SHP77 treated with DMSO at 0.1 percent for 48 hours (cell line): ENCODE results near the gene CS.

Source experiments
- DNase-seq: peaks from one replicate; lab custom pipeline; 2025; lab: John Stamatoyannopoulos, UW

The CS gene

DNA sequence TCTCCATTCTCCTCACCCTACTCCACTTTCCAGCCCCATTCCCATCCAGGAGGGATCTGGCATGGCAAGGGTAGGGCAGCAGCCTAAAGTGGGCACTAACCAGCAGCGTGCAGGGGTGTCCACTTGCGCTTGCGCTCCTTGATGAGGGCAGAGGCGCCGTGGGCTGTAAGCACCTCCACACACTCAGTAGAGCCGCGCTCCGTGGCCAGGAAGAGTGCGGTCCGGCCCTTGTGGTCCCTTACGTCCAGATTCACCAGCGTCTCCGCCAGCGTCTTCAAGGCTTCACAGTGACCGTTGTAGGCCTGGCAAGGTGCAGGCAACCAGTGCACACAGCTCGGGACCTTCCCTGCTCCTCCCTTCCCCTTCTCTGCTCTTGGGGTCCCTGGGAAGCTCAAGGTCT lies 52.2 kb downstream of the CS start:
- DNase-seq, result no peak

DNA sequence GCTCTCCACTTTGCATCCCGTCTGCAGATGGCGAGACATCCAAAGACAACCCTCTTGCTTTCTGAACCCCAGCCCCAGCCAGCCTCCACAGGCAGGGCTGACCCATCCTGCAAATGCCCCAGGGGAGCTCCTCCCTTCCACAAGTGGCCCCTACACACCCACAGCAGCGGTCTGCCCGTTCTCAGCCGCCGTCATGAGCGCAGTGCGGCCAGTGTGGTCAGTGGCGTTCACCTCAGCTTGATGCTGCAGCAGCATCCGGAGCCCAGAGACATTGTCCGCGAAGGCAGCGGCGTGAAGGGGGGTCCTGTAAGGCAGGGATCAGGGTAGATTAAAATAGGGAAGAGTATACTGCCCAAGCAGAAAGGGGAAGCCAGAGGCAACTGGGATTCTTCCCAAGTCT lies 55.6 kb downstream of the CS start:
- no peak for DNase-seq

- no peak for DNase-seq
Observed at GRCh38 chr12:56243731-56244181, 56.4 kb downstream of the CS start.

GRCh38 chr12:56242986-56243385 lies 57.1 kb downstream of the CS start:
- DNase-seq, result no peak

DNA sequence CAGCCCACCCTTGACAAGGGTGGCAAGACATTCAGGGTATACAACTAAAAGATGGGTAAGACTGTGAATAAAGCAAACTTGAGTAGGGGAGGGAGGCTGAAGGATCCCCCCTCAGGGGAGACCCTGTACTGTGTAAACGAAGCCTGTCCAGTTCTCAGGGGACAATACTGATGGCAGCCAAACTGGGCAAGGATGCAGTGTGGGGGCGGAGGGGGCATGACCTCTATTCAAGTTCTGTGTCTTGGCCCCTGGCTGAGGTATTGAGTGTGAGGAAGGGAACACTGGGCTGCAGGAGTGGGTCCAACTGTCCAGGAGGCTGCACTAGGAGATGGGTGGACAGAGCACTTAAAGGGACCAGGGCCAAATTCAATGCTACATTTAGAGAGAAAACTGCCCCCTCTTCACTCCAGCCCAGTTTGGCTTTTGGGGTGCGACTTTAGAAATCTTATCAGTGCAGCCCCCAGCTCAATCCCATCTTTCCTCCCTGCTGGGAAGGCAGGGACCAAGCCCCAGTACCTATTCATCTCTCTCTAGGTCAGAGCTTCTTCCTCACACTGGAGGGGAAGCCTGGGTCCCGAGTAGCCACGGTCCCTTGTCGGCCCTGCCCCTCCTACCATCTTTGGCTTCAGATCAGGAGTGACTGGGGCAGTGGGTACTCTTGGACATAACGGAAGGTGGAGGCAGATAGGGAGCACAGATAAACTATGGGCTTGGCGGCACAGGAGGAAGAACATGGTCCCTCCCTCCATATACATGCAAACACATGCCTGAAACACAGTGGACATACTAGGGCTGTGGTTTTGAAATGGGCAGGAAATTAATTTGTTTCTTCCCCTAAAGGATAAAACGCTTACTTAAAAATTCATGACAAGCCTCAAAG lies 58.5 kb downstream of the CS start:
- no peak for DNase-seq

DNA sequence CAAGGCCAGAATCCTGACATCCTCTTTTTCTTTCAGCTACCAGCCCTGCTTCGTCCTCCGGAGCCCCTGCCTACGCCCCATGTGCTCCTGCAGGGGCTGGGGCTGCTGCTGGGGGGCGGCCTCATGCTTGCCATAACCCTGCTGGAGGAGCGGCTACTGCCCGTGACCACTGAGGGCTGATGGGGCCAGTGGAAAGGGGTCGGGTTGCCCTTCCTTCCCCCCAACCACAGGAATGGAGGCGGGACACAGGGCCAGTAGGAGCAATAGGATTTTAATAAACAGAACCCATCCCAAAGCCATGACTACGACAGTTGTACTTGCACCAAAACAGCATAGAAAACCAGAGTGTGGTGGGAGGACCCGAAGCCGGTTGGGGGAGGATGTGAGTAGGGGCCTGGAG lies 62.6 kb downstream of the CS start:
- DNase-seq, result no peak

GRCh38 chr12:56236985-56237384 lies 63.1 kb downstream of the CS start:
- no peak for DNase-seq

- DNase-seq, result no peak
Observed at GRCh38 chr12:56236091-56236490, 64.0 kb downstream of the CS start.

GRCh38 chr12:56234746-56235436 lies 65.2 kb downstream of the CS start:
- DNase-seq, result no peak

DNA sequence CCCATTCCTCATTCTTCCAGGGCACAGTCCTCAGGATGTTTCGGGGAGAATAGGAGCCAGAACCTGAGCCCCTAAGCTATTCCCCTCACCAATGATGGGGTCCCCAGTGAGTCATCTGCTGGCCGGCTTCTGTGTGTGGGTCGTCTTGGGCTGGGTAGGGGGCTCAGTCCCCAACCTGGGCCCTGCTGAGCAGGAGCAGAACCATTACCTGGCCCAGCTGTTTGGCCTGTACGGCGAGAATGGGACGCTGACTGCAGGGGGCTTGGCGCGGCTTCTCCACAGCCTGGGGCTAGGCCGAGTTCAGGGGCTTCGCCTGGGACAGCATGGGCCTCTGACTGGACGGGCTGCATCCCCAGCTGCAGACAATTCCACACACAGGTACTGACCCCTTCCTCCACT lies 68.9 kb downstream of the CS start:
- DNase-seq, result no peak

GRCh38 chr12:56230432-56231183 lies 69.5 kb downstream of the CS start:
- DNase-seq, result no peak

DNA sequence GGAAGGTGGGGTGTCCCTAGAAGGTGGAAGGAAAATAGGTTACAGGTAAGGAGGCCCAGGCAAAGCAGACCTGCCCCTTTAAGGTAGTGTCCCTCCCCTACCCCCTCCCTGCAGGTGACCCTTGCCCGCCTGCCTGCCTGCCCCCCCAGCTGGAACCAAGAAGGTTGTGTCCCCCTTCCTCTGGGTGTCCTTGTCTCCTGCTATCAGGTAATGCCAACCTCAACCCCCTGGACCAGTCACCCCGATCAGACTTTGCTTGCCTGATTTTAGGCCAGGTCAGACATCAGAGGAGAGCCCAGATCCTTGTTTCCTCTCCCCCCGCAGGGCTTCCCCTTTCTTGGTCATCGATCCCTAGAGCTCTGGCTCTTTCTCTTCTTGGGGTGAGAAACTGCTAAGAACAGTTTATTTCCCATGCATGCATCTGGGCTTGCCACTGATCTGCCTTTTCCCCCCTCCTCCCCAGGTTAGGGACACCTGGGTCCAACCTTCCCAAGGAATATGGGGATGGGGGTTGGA lies 70.2 kb downstream of the CS start, which contains the start of gene SLC39A5:
Gene SLC39A5 (plus strand): TSS at position 136 of the 516 bp plus-strand sequence. CDS start 1,224 bp downstream, outside the sequence.
- no peak for DNase-seq

GRCh38 chr12:56229082-56229481 lies 71.0 kb downstream of the CS start:
- DNase-seq, result no peak

DNA sequence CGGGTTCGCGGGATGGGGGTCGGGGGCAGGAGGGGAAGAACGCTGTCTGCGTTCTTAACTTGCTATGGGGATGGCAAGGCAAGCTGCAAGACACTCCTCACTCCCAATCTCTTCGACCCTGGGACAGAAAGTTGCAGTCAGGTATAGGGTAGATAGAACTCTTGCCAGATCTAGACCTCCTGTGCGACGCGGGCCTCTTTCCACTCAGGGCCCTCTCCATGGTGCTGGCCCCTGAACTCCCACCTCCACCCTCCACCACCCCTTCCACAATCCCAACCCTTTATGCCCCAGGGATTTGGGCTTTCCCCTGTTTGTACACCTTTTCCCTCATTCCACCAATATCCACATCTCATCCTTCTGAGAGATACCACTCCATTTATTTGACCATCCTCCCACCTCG lies 75.2 kb downstream of the CS start:
- no peak for DNase-seq

- peak; percentile 95 for DNase-seq
Observed at GRCh38 chr12:56224102-56224701, 75.9 kb downstream of the CS start, which contains the start of gene NABP2. TSS of gene NABP2 (plus strand) at chr12:56224342. CDS start at chr12:56224857, 515 bp downstream.

DNA sequence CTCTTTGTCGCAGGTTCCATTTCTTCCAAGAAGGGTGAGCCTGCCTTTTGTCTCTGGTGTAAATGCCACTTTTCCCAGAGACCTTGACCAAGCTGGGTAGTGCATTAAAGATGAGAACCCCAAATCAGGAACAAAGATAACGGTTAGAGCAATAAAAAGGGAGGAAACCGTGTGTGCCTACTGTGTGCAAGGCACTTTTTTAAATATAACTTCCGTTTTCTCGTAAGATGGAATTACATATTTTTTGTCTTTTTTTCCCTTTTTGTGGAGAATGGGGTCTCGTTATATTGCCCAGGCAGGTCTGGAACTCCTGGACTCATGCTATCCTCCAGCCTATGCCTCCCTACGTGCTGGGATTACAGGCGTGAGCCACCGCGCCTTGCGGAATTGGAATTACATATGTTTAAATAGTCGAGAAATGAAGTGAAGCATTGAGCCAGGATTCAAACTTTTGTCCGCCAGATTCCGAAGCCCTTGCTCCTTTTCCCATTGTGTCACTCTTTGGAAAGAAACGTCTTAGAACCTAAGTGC lies 76.5 kb downstream of the CS start:
- no peak for DNase-seq

DNA sequence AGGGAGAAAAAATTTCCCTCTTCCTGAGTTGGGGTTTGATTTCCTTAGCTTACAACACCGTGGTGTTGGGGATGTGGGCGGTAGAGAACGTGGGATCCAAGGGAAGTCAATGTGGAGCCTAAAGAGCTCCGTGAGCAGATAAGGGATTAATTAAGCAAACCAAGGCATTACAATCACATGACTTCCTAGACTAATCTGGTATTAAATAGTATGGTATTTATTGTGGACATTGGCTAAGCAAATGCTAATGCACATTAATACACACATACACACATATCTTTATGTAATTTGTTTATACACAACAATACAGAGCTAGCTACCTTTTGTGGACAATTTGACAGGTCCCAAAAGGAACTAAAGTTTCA lies 77.6 kb downstream of the CS start:
- DNase-seq, result no peak

DNA sequence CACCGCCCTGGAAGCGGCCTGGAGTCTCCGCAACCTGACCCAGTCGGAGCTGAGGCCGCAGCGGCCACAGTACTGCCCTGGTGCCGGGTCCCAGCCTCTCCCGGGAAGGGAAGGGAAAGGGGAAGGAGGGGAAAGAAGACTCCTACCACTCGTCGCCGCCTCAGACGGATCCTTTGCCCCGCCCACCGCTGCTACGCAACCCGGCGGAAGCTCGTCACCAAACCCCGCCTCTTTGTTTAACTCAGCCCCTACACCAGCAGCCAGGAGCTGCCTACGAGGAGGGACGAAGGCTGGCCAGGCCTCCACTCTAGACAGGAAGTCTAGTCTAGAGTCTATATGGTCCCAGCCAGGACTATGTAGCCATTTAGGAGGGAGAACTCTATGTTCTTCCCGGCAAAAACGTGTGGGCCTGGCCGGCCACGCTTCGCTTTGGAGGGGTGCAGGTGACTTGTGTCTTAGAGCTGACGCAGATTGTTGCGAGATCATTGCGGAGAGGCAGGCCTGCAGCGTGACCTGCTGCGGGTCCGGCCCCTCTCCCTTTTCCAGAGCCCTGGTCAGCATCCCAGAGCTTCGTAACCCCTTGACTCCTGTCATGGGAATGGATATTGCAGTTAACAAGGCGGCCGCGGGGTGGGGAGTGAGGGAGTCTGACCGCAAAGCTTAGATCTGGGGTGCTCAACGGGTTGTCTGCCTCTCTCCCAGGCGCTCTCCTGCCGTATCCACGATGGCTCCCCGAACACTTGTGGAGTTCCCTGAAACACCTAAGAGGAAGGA lies 78.2 kb downstream of the CS start, which contains the start of gene RNF41:
Gene RNF41 (minus strand): TSS at position 166 of the 774 bp plus-strand sequence. CDS start 7,875 bp downstream, outside the sequence.
- peak; percentile 87 for DNase-seq
